ENCODE measurements around the gene NSMF.
"Not testable (repeated sequence)": the region's sequence is repeated elsewhere in the genome, so short reads cannot be mapped to it uniquely, and the experiment has no call there.

Gene NSMF

DNA sequence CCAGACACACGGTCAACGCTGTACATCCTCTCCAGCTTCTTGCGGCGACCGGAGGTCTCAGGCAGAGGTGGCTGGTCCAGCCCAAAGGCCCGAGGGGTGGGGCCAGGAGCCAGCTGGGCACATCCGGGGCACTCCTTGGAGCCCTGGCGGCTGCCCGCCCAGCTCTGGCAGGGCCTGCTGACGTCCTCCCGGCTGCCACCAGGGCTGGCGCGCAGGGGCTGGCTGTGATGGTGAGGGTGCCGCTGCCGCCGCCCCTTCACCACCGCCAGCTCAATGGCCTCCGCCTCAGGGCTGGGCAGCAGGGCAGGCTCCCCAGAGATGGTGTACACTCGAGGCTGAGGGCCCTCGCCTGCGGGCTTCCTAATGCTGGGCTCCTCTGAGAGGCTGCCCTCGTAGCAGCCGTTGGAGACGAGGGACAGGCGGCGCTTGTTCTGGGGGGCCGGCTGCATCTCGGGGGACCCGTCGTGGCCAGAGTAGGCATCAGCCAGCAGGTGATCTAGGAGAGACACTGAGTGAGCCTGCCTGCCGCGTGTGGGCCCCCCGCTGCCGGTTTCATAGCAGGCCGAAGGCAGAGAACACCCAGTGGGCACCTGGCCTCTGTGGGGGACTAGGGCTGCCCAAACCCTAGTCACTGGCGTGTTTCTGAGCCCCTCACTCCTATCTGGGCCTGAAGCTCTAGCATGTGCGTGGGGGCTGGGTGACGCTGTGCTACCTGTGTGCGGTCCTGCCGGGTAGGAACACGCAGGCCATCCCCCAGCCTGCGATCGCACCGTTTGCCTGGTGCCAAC lies 1.5 kb downstream of the NSMF start:
- no peak for DNase-seq (ENCODE audit: low read depth)

DNA sequence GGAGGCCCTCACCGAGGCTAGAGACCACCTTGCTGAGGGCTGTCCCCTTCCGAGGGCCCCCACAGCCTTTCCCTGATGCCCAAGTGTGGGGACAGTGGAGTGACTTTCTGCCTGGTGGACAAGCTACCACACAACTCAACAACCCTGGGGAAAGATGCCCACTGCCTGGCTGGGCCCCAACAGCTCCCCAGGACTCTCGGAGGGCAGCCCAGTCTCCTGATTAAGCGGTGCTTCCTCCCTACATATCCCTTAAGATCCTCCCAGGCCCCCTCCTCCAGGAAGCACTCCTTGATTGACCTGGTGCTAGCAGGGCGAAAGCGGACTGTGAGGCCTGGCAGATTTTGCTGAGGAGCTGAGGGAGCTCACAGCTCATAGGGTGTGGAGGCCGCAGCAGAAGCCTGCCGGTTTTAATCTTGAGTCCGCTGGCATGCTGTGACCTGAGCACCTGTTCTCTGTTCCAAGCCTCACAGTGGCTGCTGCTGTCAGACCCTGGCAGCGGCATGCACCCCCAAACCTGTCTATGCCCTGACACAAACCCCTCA lies 2.2 kb downstream of the NSMF start:
- DNase-seq (ENCODE audit: low read depth) = no peak

DNA sequence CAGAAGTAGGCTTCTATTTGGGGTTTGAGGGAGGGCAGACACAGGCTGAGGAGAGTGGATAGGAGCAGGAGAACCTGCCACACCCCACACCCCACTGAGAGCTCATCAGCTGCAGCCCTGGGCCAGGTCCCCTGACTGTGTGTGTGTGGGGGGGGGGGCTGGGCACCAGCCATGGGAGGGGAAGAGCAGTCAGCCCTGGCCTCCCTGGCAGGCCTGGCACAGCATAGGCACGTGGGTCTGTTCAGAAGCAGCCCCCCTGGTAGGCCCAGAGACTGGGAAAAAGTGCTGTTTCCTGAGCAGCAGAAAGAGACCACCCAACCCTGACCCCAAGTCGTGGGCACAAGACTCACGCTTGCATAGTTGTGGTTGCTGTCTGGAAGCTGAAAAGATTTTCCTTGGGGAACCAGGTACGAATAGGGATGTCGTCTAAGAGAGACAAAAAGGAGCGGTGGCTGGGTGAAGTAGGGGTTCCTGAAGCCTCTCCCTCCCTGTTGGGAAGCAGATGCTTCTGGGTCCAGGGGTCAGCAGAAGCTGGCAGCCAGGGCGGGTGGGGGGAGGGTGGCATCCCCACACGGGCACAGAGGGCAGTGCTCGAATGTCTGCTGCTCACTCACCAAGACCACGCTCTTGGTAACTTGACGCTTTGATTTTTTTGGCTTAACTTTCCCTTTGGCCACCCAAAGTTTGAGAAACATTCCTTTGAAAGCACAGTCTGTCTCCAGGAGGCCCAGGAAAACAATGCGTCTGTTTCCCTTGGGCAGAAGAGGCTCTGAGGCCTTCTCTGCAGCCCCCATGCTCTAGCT lies 2.9 kb downstream of the NSMF start:
- no peak for DNase-seq (ENCODE audit: low read depth)

DNA sequence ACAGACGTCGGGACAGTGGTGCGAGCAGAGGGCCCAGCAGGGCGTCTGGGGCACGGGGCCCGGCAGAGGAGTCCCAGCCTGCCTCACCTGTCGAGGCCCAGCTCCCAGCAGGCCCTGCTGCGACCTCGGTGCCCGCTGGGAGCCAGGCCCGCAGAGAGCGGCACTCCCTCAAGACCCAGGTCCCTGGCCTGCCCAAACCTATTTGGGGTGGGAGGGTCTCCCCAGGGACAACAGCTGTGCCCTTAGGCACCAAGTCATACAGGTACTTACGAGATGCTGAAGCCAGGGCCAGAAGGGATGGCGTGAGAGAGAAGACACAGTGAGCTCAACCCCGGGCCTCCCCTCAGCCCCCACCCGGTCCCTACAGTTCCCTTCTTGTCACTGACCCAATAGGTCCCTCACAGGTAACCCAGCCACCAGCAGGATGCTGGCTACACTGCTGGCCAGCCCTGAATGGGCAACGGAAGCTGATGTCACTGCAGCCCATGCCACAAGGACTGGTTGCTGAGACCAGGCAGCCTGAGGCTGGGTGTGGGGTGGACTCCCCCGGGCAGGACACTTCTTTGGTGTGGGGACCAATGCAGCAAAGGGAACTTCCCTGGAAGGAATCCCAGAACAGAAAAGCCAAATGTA lies 3.7 kb downstream of the NSMF start:
- DNase-seq (ENCODE audit: low read depth) = no peak

DNA sequence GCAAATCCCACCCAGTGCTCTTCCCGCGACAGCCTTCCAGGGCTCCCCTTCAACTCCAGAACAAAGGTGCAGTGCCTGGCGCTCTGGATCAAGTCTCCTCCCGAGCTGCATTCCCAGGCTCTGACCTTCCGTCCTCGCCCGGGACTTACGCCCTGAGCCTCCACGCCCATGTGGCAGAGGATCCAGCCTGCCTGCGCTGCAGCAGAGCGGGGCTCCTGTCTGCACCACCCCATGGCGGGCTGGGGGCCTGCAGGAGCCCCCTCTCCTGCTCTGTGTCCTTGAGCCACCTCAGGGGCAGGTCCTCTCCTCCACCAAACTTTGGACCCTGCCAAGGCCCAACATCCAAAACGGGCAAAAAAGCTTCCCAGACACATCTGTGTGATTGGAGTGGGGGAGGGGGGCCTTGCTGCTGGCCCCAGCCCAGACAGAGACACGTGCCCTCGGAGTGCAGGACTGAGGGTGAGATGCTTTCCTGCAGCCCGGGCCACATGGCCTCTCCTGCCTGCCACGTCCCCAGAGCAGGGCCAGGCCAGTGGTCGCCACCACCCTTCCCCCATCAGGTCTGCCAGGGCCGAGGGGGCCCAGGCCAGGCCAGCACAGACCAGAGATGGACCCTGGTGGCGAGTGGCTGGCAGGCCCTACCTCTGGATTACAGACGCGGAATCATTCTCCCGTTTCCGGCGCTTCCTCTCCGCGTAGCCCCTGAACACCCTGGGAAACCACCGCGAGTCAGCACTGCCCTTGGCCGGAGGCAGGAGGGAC lies 4.4 kb downstream of the NSMF start:
- no peak for DNase-seq (ENCODE audit: low read depth)

DNA sequence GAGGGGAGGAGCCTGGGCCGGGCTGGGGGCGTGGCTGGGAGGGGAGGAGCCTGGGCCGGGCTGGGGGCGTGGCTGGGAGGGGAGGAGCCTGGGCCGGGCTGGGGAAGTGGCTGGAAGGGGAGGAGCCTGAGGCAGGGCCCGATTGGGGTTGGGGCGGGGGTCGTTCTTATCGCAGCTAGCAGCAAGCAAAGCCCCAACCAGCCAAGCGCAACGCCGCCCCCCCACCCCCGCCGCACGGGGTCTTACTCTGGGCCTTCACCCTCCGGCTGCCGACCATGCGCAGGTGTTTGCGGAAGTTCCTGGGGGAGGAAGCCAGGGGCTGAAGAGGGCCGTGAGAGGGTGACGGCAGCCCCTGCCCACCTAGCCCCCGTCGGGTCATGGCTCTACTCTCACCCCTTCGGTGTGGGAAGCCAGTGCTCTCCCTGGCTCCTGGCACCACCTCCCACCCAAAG lies 5.0 kb downstream of the NSMF start:
- DNase-seq (ENCODE audit: low read depth) = no peak

DNA sequence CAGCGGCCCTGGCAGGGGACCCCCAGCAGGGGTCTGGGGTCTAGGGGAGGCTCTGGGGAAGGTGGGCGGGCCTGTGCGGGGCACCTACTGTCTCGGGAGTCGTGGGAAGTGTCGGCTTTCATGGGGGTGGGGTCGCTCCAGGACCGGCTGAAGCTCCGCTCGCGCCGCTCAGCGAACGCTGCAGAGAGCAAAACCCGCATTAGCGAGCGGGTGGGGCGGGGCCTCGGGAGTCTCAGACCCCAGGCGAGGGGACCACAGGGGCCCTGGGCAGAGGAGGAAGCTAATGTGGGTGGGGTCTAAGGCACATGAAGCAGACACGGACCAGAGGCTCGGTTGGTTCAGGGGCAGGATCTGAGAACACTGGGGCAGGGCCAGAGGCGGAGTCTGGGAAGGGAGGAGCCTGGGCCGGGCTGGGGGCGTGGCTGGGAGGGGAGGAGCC lies 5.5 kb downstream of the NSMF start:
- DNase-seq (ENCODE audit: low read depth) = peak; percentile 67

DNA sequence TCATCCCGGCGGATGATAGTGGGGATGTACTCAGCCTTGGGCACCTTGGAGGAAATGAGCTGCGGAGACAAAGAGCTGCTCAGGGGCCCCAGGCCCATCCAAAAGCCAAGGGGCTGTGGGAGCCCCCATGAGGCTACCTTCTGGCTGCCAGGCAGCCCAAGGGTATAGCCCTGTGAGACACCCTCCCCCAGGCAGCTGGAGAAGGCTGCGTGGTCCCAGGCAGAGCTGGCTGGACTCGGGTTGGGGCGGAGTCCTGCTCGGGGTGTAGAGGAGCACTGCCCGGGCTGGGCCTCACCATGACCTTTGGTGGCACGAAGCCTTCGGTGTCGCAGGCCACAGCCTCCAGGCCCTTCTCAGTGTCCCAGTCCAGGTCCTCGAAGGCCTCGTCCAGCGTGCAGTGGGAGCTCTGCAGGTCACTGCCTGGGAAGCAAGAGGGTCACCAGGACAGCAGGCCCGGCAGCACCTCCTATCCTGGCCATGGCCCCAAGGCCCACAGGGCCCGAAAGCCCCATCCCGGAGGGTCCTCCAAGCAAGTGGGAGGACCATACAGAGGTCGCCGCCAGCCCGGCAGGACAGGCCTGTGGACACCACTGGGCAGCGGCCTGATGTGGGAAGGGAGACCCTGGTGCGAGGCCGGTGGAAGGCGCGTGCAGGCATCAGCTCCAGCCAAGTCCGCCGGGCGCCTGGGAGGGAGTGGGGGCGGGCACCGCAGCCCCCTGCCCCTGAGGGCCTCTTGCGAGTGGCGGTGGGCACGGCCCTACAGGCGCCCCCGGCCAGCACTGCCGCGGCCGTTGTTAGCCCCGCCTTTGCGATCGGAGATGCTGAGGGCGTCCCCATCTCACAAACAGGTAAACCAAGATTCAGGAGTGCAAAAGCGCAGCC lies 6.1 kb downstream of the NSMF start:
- DNase-seq (ENCODE audit: low read depth) = no peak

DNA sequence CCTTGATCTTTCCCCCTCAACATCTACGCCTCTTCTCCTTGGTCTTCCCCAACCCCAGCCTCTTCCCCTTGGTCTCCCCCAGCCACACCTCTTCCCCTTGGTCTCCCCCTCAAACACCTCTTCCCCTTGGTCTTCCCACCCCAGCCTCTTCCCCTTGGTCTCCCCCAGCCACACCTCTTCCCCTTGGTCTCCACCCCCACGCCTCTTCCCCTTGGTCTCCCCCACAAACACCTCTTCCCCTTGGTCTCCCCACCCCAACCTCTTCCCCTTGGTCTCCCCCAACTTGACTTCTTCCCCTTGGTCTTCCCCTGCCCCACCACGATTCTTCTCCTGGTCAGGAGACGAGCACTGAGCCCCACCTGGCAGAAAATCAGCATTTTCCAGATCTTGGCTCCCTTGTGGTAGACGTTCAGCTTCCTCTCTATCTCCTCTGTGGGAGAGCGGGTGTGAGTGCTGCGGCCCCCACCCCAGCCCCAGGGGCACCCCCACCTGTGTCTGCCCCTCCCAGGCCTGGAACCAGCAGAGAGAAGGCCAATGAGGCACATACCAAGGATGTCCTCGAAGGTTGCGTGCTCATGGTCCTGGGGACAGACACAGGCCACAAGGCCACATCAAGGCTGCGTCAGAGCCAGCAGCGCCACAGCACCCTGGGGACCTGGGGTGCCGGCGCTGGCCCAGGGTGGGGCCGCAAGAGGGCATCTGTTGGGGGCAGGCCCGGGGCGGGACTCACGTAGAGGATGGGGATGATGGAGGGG lies 7.0 kb downstream of the NSMF start:
- DNase-seq (ENCODE audit: low read depth) = no peak

DNA sequence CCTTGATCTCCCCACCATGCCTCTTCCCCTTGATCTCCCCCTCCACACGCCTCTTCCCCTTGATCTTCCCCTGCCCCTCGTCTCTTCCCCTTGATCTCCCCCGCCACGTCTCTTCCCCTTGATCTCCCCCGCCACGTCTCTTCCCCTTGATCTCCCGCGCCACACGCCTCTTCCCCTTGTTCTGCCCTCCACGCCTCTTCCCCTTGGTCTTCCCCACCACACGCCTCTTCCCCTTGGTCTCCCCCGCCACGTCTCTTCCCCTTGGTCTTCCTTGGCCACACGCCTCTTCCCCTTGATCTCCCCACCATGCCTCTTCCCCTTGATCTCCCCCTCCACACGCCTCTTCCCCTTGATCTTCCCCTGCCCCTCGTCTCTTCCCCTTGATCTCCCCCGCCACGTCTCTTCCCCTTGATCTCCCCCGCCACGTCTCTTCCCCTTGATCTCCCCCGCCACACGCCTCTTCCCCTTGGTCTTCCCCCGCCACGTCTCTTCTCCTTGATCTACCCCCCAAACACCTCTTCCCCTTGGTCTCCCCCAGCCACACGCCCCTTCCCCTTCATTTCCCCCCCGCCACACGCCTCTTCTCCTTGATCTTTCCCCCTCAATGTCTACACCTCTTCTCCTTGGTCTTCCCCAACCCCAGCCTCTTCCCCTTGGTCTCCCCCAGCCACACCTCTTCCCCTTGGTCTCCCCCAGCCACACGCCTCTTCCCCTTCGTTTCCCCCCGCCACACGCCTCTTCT lies 7.7 kb downstream of the NSMF start:
- DNase-seq (ENCODE audit: low read depth) = not testable (repeated sequence)

DNA sequence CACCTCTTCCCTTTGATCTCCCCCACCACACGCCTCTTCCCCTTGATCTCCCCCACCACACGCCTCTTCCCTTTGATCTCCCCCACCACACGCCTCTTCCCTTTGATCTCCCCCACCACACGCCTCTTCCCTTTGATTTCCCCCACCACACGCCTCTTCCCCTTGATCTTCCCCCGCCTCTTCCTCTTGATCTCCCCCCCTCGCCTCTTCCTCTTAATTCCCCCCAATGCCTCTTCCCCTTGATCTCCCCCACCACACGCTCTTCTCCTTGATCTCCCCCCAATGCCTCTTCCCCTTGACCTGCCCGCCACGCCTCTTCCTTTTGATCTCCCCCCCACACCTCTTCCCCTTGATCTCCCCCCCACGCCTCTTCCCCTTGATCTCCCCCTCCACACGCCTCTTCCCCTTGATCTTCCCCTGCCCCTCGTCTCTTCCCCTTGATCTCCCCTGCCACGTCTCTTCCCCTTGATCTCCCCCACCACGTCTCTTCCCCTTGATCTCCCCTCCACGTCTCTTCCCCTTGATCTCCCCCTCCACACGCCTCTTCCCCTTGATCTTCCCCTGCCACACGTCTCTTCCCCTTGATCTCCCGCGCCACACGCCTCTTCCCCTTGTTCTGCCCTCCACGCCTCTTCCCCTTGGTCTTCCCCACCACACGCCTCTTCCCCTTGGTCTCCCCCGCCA lies 8.5 kb downstream of the NSMF start:
- not testable (repeated sequence) for DNase-seq (ENCODE audit: low read depth)

DNA sequence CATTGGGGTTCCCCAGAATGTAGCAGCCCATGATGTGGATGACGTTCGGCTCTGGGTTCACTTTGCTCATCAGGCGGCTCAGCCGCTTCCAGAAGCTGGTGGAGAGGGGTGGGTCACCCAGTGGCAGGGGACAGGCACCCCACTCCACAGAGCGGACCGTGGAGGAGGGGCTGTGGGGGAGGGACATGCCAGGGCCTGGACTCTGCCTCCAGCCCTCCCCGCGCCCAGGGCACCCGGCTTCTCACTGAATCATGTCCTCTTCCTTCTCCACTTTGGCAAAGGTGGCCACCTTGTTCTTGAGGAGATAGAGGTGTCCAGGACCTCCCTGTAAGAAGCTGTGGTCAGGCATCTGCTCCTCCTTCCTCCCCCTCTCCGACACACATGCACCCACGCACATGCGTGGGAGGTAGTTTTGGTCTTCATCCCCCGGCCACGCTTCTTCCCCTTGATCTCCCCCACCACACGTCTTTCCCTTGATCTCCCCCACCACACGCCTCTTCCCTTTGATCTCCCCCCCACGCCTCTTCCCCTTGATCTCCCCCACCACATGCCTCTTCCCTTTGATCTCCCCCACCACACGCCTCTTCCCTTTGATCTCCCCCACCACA lies 9.1 kb downstream of the NSMF start:
- DNase-seq (ENCODE audit: low read depth) = no peak

DNA sequence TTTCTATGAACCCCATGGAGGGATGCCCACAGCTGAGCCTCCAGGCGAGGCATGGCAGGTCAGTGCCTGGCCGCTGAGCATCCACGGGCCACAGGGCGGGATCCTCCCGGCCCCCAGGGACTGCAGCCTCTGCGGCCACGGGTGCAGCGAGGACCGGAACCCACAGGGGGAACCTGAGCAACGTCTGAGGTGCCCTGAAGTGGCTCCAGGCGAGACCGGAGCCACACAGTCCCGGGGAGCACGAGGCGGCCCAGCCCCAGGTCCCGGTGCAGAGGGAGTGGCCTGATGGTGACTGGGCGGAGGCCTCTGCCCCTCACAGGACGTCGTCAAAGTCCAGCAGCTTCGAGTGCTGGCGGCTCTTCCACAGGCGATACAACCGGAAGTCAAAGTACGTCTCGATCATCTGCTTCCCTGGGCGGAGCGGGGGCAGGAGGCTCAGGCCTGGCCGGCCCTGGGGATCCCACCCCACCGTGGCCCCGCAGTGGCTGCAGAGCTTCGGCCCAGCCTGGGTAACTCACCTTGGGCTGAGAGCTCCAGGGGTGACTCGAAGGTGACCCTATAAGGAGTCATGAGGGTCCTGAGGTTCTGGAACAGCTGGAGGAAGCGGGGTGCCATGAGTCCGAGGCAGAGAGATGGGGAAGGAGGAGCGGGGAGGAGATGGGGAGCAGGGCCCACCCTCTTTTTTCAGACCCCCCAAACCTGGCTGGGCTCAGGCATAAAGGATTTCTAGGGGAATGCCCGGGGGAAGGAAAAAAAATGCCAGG lies 9.9 kb downstream of the NSMF start:
- DNase-seq (ENCODE audit: low read depth) = no peak

DNA sequence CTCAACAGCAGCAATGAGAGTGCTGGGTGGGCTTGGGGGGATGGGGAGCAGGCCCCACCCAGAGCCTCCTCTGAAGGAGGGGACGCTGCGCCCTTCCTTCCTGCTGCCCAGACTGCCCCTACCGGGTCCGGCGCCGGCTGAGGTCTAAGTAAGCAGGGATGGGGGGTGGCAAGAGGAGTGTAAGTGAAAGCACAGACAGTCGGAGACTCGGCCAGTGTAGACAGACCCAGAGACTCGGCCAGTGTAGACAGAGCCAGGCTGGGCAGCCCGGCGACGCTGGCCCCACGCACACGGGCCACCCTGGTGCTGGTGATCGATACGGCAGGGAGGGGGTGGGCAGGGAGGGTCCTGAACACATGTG lies 10.6 kb downstream of the NSMF start:
- DNase-seq (ENCODE audit: low read depth) = no peak

DNA sequence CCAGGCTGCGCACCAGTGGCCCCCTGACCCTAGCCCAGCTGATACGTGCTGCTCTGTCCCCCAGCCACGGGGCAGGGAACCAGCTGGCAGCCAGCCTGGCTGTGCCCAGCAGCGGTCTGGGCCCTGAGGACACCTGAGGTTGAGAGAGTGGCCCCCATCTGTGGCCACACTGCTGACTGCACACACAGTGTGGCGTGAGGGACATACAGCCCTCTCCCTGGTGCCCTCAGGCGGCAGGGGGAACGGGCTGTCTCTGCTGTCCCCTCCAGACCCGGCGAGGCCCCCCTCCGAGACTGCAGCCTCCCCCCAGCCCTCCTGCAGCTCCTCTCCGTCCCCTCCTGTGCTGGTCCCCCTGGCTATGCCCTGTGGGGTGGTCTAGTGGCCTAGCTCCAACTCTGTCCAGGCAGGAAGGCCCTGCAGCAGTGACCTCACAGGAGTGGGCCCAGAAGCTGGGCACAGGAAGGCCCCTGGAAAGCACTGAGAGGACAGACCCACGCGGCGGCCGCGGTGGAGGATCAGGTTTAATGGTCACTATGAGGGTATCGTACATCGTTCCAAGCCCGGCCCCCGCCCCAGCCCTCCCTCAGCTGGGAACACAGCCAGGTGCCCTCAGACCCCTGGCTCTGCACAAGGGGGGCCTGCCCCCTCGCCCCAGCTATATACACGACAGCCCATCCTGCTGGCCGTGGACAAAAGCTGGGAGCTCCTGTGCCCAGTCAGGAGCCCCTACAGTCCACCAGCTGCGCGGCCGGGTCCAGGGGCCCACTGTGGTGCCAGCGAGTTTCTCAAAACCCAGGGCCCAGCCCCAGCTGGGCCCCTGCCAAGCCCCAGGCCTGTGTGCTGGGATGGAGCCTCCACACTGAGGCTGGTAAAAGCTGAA lies 11.2 kb downstream of the NSMF start:
- no peak for DNase-seq (ENCODE audit: low read depth)

DNA sequence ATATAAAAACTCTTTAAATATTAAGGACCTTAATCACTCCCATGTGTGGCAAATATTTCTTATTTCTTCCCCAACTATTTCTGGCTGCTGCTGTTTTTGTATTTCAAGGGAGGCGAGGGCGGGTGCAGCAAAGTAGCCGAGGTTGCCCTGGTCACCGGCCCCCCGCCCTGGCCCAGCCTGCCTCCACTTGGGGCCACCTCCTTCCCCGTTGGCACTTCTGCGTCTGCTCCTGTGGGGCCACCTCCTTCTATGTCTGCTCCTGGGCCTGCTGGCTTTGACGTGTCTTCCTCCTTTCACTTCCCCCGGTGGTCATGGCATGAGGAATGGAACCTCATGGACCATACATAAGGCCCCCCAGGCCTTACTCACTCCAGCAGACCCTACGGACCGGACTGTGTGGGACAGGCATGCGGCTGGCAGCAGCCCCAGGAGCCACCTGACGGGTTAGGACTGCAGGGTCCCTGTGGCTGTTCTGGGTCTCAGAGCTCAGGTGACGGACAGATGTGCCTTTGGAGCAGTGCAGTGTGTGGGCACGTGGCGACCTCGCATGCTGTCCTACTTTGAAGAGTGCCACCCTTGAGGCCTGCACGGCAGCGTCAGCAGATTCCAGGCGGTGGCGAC lies 12.2 kb downstream of the NSMF start:
- no peak for DNase-seq (ENCODE audit: low read depth)

Data from ELR (cell line).